ENCODE data around the gene LHX4. TPM values are rescaled to one million over a fixed set of nuclear protein-coding genes. Genes with fewer than 3 reads are reported as not detected.

The LHX4 gene
- total and polyA plus RNA-seq, 2 of the 4 experiments (the other 2 are of a cell fraction): 0.05 to 0.18 TPM

DNA sequence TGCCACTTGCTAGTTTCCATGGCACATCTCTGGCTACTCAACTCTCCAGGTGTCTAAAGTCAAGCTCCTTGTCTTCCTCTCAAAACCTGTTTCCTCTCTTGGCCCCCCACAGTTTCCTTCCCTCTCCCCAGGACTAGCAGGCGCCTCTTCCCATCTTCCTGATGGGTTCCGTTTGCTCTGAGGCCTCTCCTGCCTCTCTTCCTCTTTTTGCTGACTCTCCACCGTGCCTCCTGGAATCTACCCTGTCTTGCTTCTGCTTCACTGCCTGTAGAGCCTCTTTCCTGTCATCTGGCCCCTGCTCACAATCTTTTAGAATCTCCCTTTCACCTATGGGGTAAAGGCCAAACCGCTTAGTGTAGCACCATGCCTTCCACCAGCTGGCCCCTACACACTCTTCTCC is 21.8 kb upstream of the LHX4 start:
- intact Hi-C loops (cut with micrococcal nuclease) (no loop called here), in situ Hi-C loops (cut with MboI; ENCODE audit: low sequenced_read_pairs) (no loop called here), dilution Hi-C loops (cut with HindIII; ENCODE audit: low sequenced_read_pairs, unreplicated experiment) (no loop called here)
- no peak for ATAC-seq (ENCODE audit: low read depth)
- no peak for DNase-seq
- H2AFZ ChIP-seq (replicated peaks; ENCODE audit: low read length, poor library complexity): no peak overlapping the region
- H2AK9ac ChIP-seq (replicated peaks; ENCODE audit: low read depth, low read length, poor library complexity): peak overlapping the region; percentile 31
- H3K4me1 ChIP-seq (ENCODE audit: control insufficient read depth, insufficient read depth, low read length): no peaks in the 10 kb centered on the region
- no peak overlapping the region for H3K4ac ChIP-seq (ENCODE audit: low read depth, low read length)
- no peak overlapping the region for H3K9ac ChIP-seq (ENCODE audit: low read depth, low read length)
- peaks cover 7% of the 10 kb centered on the region; the same call in 1 of the 2 replicates for H4K20me1 ChIP-seq (ENCODE audit: insufficient read depth, low read length)
- H3K79me1 ChIP-seq (ENCODE audit: low read depth in 1 of 2, low read length in 2 of 2): no peaks in the 10 kb centered on the region
- no peaks in the 10 kb centered on the region for H3K27me3 ChIP-seq (ENCODE audit: control insufficient read depth, insufficient read depth, low read length)
- no peak overlapping the region for H2BK5ac ChIP-seq (ENCODE audit: low read depth, low read length, poor library complexity, severe bottlenecking)
- TF ChIP-seq, protein P1, sequence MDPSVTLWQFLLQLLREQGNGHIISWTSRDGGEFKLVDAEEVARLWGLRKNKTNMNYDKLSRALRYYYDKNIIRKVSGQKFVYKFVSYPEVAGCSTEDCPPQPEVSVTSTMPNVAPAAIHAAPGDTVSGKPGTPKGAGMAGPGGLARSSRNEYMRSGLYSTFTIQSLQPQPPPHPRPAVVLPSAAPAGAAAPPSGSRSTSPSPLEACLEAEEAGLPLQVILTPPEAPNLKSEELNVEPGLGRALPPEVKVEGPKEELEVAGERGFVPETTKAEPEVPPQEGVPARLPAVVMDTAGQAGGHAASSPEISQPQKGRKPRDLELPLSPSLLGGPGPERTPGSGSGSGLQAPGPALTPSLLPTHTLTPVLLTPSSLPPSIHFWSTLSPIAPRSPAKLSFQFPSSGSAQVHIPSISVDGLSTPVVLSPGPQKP (IDR thresholded peaks at IDR 0.05; ENCODE audit: borderline replicate concordance, low read depth, low read length): no peak
- no peak for TF ChIP-seq MAZ (IDR thresholded peaks at IDR 0.05; ENCODE audit: borderline replicate concordance, low read depth, low read length)
- no peak for TF ChIP-seq NFE2L2 (IDR thresholded peaks at IDR 0.05; ENCODE audit: low read depth, low read length)
- TF ChIP-seq, protein P2, sequence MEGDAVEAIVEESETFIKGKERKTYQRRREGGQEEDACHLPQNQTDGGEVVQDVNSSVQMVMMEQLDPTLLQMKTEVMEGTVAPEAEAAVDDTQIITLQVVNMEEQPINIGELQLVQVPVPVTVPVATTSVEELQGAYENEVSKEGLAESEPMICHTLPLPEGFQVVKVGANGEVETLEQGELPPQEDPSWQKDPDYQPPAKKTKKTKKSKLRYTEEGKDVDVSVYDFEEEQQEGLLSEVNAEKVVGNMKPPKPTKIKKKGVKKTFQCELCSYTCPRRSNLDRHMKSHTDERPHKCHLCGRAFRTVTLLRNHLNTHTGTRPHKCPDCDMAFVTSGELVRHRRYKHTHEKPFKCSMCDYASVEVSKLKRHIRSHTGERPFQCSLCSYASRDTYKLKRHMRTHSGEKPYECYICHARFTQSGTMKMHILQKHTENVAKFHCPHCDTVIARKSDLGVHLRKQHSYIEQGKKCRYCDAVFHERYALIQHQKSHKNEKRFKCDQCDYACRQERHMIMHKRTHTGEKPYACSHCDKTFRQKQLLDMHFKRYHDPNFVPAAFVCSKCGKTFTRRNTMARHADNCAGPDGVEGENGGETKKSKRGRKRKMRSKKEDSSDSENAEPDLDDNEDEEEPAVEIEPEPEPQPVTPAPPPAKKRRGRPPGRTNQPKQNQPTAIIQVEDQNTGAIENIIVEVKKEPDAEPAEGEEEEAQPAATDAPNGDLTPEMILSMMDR (conservative IDR thresholded peaks at IDR 0.05; ENCODE audit: low read depth, low read length): no peak
- no peak for TF ChIP-seq POLR2A (IDR thresholded peaks at IDR 0.05; ENCODE audit: low read depth, low read length)
- TF ChIP-seq CHD1 (IDR thresholded peaks at IDR 0.05; ENCODE audit: low read depth, low read length): no peak
- no peak for TF ChIP-seq MXI1 (IDR thresholded peaks at IDR 0.05; ENCODE audit: borderline replicate concordance, low read depth, low read length)
- no peak for TF ChIP-seq CEBPB (IDR thresholded peaks at IDR 0.05; ENCODE audit: low read depth, low read length)
- no peak for TF ChIP-seq FOS (IDR thresholded peaks at IDR 0.05; ENCODE audit: low read depth, low read length)
- TF ChIP-seq RFX5 (IDR thresholded peaks at IDR 0.05; ENCODE audit: low read depth, low read length): no peak
- TF ChIP-seq MAFK (IDR thresholded peaks at IDR 0.05; ENCODE audit: low read depth, low read length): no peak
- TF ChIP-seq BHLHE40 (IDR thresholded peaks at IDR 0.05; ENCODE audit: low read depth, low read length): no peak
- TF ChIP-seq SMC3 (IDR thresholded peaks at IDR 0.05; ENCODE audit: low read depth, low read length): no peak
- TF ChIP-seq RAD21 (IDR thresholded peaks at IDR 0.05; ENCODE audit: low read length): no peak
- TF ChIP-seq, protein P3, sequence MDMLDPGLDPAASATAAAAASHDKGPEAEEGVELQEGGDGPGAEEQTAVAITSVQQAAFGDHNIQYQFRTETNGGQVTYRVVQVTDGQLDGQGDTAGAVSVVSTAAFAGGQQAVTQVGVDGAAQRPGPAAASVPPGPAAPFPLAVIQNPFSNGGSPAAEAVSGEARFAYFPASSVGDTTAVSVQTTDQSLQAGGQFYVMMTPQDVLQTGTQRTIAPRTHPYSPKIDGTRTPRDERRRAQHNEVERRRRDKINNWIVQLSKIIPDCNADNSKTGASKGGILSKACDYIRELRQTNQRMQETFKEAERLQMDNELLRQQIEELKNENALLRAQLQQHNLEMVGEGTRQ (IDR thresholded peaks at IDR 0.05; ENCODE audit: low read depth, low read length): no peak
- H3K4me3 ChIP-seq (ENCODE audit: insufficient read depth, low read depth, low read length): no peak overlapping the region
- no peaks in the 10 kb centered on the region for H3K9me3 ChIP-seq (ENCODE audit: control insufficient read depth, insufficient read depth, low read length)
- no peak overlapping the region for H3K18ac ChIP-seq (ENCODE audit: low read depth, low read length)
- H4K8ac ChIP-seq (ENCODE audit: low read depth in 2 of 2, low read length in 2 of 2): no peak overlapping the region
- CTCF ChIA-PET: no interaction called here
- H2AK5ac ChIP-seq (ENCODE audit: low read depth, low read length): no peak overlapping the region
- H3K4me2 ChIP-seq (ENCODE audit: low read depth, low read length): no peak overlapping the region
- H4K5ac ChIP-seq (ENCODE audit: low read depth, low read length): no peak overlapping the region
- H3K14ac ChIP-seq (replicated peaks; ENCODE audit: low read depth, low read length): no peak overlapping the region
- no peak overlapping the region for H3K23ac ChIP-seq (ENCODE audit: low read depth, low read length)
- 77% methylated on average over 4 of the region's 4 CpGs; no CpG with 5 or more reads in 1 of the 2 experiments for WGBS, 2 experiments (ENCODE audit: extremely low coverage in 2 of 2, insufficient read length in 1 of 2)
- H3K36me3 ChIP-seq (ENCODE audit: control insufficient read depth, insufficient read depth, low read length): no peaks in the 10 kb centered on the region
- no TSS peak for BruUV-seq (replicated peaks)
- H2BK20ac ChIP-seq (ENCODE audit: low read depth, low read length): no peak overlapping the region
- no peak overlapping the region for H2BK120ac ChIP-seq (ENCODE audit: low read depth, low read length)
- no peak overlapping the region for H3K56ac ChIP-seq (ENCODE audit: extremely low read depth, insufficient read depth, low read length)
- H3K27ac ChIP-seq (ENCODE audit: insufficient read depth, low read length): no peak overlapping the region
- H3K9me1 ChIP-seq (ENCODE audit: insufficient read depth, low read length): 0 out of 2 replicates have a peak, but pooled peaks cover 3% of the 10 kb centered on the region
- POLR2A ChIA-PET (ENCODE audit: unreplicated experiment): no interaction called here
- no peak overlapping the region for H4K91ac ChIP-seq (ENCODE audit: insufficient read depth, low read depth, low read length)
- H2BK15ac ChIP-seq (ENCODE audit: low read depth, low read length): no peak overlapping the region

Data from IMR-90 (cell line).